GM19099 (cell line): ENCODE measurements around the gene INTS2.

ENCODE experiments used
- POLR2A ChIP-seq: IDR thresholded peaks from 3 replicates; pipeline ENCODE4 v1.6.1; 2011; ENCODE audit warnings: low read depth; ENCODE audit not compliant: insufficient read length; ENCODE audit errors: extremely low read depth

INTS2 gene

GRCh38 chr17:61867033-61867432 is 60.7 kb downstream of the INTS2 start:
- TF ChIP-seq POLR2A = no peak

- TF ChIP-seq POLR2A = no peak
Measured at GRCh38 chr17:61863801-61864126, 64.0 kb downstream of the INTS2 start.

- peak; percentile 76 for TF ChIP-seq POLR2A
Measured at GRCh38 chr17:61862975-61863800, 64.6 kb downstream of the INTS2 start, which contains the start of gene BRIP1. TSS of gene BRIP1 (minus strand) at chr17:61863528. CDS start at chr17:61861539, 1,989 bp downstream.

GRCh38 chr17:61862105-61862574 is 65.6 kb downstream of the INTS2 start:
- no peak for TF ChIP-seq POLR2A

- no peak for TF ChIP-seq POLR2A
Measured at GRCh38 chr17:61856035-61856434, 71.7 kb downstream of the INTS2 start.

GRCh38 chr17:61852857-61853256 is 74.9 kb downstream of the INTS2 start:
- no peak for TF ChIP-seq POLR2A

- no peak for TF ChIP-seq POLR2A
Measured at GRCh38 chr17:61849674-61850073, 78.1 kb downstream of the INTS2 start.

- TF ChIP-seq POLR2A = no peak
Measured at GRCh38 chr17:61848896-61849295, 78.9 kb downstream of the INTS2 start.

GRCh38 chr17:61848247-61848646 is 79.5 kb downstream of the INTS2 start:
- TF ChIP-seq POLR2A = no peak

- TF ChIP-seq POLR2A = no peak
Measured at GRCh38 chr17:61847659-61848058, 80.1 kb downstream of the INTS2 start.

- no peak for TF ChIP-seq POLR2A
Measured at GRCh38 chr17:61846761-61847375, 80.9 kb downstream of the INTS2 start.

- TF ChIP-seq POLR2A = no peak
Measured at GRCh38 chr17:61846088-61846487, 81.7 kb downstream of the INTS2 start.

GRCh38 chr17:61843435-61843834 is 84.3 kb downstream of the INTS2 start:
- TF ChIP-seq POLR2A = no peak

GRCh38 chr17:61842899-61843298 is 84.9 kb downstream of the INTS2 start:
- TF ChIP-seq POLR2A = no peak

GRCh38 chr17:61839300-61839786 is 88.4 kb downstream of the INTS2 start:
- no peak for TF ChIP-seq POLR2A
